ENCODE measurements around the gene ANP32A. TPM values are rescaled to one million over a fixed set of nuclear protein-coding genes. Genes with fewer than 3 reads are reported as not detected.

Gene ANP32A
- total and polyA plus RNA-seq, 5 experiments from 2014 or later = 81.3 to 131 (median 88.1) TPM

DNA sequence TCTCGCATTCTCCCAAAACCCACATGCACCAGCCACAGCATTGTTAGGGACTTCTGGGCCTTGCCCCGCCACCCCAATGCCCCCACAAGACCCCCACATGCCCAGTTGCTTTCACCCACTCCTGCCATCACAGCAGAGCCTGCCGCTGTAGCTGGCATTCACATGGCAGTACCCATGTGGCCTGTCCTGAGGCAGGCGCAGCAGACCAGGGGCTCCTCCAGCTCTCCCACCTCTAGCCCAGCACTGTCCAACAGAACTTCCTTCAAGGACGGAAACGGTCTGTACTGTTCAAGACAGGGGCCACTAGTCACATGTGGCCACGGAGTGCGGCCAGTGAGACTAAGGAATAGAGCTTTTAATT is 32.5 kb downstream of the ANP32A start:
- Mint-ChIP-seq H3K4me3 (no peak overlapping the region), H3K36me3 (peaks cover 0 to 42% (median 3%) of the 10 kb centered on the region in 3 donors)
- POLR2A ChIA-PET = interaction anchor here (0.6 to 1.5 kb wide), 4 partner anchors 11 to 48 kb away, joined by 3 to 6 read pairs (median 4); partner anchors contain the start of gene ANP32A

DNA sequence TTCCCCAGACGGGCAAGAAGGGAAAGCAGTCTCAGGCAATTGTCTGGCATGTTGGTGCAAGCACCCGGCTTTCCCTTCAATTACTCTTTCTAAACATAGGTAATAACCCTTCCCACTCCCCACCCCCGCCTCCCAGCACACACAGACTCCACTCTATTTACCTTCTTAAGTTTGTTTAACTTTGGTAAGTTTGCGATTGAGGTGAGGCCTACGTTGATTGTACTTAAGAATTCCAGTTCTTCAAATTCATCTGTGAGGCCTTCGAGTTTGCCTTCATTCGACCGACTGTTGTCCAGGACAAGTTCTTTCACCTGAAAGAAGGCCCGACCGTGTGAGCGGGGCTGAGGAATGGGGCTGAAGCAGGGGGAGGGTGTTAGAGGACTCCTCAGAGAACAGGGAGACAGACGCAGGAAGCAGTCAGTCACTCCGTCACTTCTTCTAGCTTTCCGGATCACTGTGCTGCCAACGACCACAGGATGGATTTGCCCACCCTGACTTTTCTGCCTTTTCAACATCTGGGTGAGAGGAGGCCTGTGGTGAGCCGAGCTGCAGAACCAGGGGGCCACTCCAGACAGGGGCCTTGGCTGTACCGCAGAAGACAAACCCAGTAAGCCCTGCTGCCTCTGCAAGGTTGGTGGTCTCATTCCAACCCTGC is 33.0 kb downstream of the ANP32A start:
- DNase-seq (no peak), ATAC-seq (no peak)
- peaks cover 33 to 71% (median 70%) of the 10 kb centered on the region in 4 donors for H3K4me1 Mint-ChIP-seq
- POLR2A ChIA-PET = interaction anchor here (1.4 to 1.5 kb wide), 2 partner anchors 31 to 33 kb away, joined by 6 read pairs; partner anchors contain the start of gene ANP32A
- H3K9me3 Mint-ChIP-seq = no peaks in the 10 kb centered on the region
- no peaks in the 10 kb centered on the region for H3K27me3 Mint-ChIP-seq
- H3K4me3 Mint-ChIP-seq = peak overlapping the region in 1 of 10 donors; percentile 41
- peaks cover 0 to 46% (median 3%) of the 10 kb centered on the region in 3 donors for H3K36me3 Mint-ChIP-seq
- peak overlapping the region in 8 of 10 donors; percentile 14 to 87 (median 61) for H3K27ac Mint-ChIP-seq

More for the DNA sequence above, 32.5 kb downstream of the ANP32A start:
- ATAC-seq (no peak), DNase-seq (no peak)
- Mint-ChIP-seq H3K4me1 (peaks cover 35 to 71% (median 70%) of the 10 kb centered on the region in 4 donors), H3K9me3 (no peaks in the 10 kb centered on the region), H3K27ac (peak overlapping the region in 6 of 10 donors; percentile 26 to 87 (median 70)), H3K27me3 (no peaks in the 10 kb centered on the region)

GRCh38 chr15:68786753-68787152 is 33.9 kb downstream of the ANP32A start:
- peaks cover 29 to 71% (median 70%) of the 10 kb centered on the region in 4 donors for H3K4me1 Mint-ChIP-seq
- H3K27me3 Mint-ChIP-seq = no peaks in the 10 kb centered on the region
- no peak for DNase-seq
- H3K9me3 Mint-ChIP-seq = no peaks in the 10 kb centered on the region
- H3K27ac Mint-ChIP-seq = peak overlapping the region in 3 of 10 donors; percentile 35 to 40 (median 37)
- POLR2A ChIA-PET = no interaction called here
- no peak overlapping the region for H3K4me3 Mint-ChIP-seq
- ATAC-seq = no peak
- peaks cover 0 to 53% (median 3%) of the 10 kb centered on the region in 3 donors for H3K36me3 Mint-ChIP-seq

DNA sequence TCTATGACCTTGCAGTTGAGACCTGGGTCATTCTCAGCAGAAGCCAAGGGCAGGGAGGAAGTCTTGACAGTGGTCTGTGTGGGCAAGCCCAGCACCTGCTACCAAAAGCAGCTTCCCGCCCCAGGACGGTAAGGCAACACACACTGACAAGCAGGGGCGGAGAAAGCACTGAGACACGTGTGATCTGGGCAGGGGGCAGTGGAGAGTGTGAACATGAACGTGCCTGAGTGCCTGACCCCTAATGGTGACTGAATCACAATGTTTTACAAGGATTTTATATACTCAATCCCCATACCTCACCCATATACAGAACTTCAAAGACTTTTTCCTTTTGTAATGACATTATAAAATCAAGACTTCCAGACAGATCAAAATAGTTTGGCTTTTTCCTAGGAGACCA is 35.2 kb downstream of the ANP32A start:
- Mint-ChIP-seq H3K27ac (peak overlapping the region in 7 of 10 donors; percentile 33 to 75 (median 48)), H3K4me1 (peaks cover 22 to 65% (median 60%) of the 10 kb centered on the region in 4 donors), H3K36me3 (peaks cover 0 to 57% (median 3%) of the 10 kb centered on the region in 3 donors)

DNA sequence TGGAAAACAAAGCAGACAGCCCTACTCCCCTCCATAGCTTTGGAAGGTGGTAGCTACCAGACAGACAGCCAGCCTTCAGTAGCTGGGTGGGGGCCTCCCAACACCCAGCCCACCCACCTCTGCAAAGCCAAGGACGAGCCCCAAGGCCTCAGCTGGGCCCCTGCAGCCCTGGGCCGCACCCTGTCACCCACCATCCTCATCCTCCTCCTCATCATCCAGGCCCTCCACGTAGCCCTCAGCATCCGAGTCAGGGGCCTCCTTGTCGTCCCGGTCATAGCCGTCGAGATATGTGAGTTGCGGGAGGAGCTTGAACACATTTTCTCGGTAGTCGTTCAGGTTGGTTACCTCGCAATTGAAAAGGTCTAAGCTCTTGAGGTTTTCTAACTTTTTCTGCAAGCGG is 36.5 kb downstream of the ANP32A start:
- no peak for ATAC-seq
- POLR2A ChIA-PET = interaction anchor here (1.3 to 2.3 kb wide), 4 partner anchors 32 to 92 kb away, joined by 4 to 8 read pairs (median 6); no protein-coding TSS in a partner anchor
- H3K4me1 Mint-ChIP-seq = peaks cover 16 to 51% (median 47%) of the 10 kb centered on the region in 4 donors
- H3K27ac Mint-ChIP-seq = peak overlapping the region in 1 of 10 donors; percentile 66
- no peak for DNase-seq
- no peaks in the 10 kb centered on the region for H3K27me3 Mint-ChIP-seq
- peaks cover 0 to 71% (median 6%) of the 10 kb centered on the region in 3 donors for H3K36me3 Mint-ChIP-seq
- H3K9me3 Mint-ChIP-seq = no peaks in the 10 kb centered on the region
- no peak overlapping the region for H3K4me3 Mint-ChIP-seq

More for the DNA sequence above, 35.2 kb downstream of the ANP32A start:
- Mint-ChIP-seq H3K9me3 (no peaks in the 10 kb centered on the region), H3K4me3 (no peak overlapping the region), H3K27me3 (no peaks in the 10 kb centered on the region)
- no peak for ATAC-seq
- DNase-seq = no peak
- POLR2A ChIA-PET = no interaction called here

DNA sequence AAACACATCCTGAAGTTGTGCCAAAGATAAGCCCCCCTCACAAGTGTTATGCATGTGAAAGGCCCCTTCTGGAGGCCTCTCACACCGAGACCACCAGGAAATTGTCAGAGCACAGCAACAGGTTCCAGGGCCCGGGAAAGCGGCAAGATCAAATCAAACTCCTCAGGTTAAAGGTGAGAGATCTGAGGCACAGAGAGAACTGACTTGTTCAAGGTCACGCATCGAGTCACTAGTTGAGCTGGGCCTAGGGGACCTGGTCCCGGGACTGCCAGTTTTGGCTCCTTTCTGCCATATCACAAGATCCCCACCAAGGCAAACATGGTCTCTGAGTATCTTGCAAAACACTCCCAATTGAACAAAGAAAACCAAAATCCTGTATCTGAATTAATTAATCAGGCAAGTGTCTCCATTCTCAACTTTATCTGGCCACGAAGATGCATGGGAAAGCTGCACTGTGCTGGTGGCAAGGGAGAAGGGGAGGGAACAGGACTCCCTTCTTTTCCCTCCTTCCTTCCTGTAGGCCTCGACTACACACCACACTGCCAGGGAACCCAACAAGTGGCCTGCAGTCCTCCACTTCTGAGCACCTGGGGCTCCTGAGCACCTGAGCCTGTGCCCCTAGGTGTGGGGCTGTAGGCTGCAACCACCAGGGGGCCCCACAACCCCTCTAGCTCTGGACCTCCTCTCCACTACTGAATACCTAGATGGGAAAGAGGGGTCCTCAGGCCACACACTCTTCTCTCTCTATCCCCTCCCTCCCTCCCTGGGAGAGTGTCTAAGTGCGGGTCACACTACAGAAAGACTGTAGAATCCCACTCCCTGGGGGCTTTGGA is 37.3 kb downstream of the ANP32A start:
- Mint-ChIP-seq H3K9me3 (no peaks in the 10 kb centered on the region), H3K27me3 (no peaks in the 10 kb centered on the region), H3K4me3 (peak overlapping the region in 7 of 10 donors; percentile 15 to 67 (median 41)), H3K36me3 (peaks cover 0 to 78% (median 6%) of the 10 kb centered on the region in 3 donors), H3K4me1 (peaks cover 15 to 44% (median 40%) of the 10 kb centered on the region in 4 donors), H3K27ac (peak overlapping the region; percentile 65 to 91 (median 79))
- DNase-seq = peak; percentile 51 to 84 (median 63)
- ATAC-seq = peak; percentile 90 to 96
- POLR2A ChIA-PET = interaction anchor here (1.3 to 2.3 kb wide), 4 partner anchors 33 to 92 kb away, joined by 4 to 8 read pairs (median 6); no protein-coding TSS in a partner anchor

DNA sequence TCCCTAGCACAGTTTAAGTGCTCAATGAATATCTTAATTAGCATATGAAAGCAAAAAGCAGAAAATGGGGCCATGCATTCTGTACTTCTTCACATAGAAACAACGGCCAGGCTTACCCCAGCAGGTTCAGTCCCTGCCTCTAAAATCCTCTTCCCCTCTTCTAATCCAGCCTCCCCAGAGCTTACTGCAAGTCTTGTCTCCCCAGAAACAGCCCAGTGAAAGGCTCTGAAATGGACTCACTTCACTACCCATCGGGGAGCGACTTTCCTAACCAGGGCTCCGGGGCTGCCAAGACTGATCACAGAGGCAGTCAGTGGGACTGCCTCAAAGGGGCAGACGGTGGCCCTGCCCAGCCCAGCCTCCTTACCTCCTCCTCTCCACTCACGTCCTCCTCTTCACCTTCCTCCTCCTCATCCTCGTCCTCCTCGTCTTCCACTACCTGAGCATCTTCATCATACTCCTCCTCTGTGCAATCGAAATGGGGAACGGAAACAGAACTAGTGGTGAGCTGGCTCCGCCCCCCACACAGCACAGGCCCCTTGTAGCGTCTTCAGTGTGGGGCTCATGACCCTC is 38.0 kb downstream of the ANP32A start:
- peaks cover 12 to 36% (median 34%) of the 10 kb centered on the region in 4 donors for H3K4me1 Mint-ChIP-seq
- H3K9me3 Mint-ChIP-seq = no peaks in the 10 kb centered on the region
- ATAC-seq (no peak), DNase-seq (no peak)
- peak overlapping the region in 6 of 10 donors; percentile 15 to 75 (median 44) for H3K4me3 Mint-ChIP-seq
- H3K36me3 Mint-ChIP-seq = peaks cover 0 to 79% (median 6%) of the 10 kb centered on the region in 3 donors
- H3K27ac Mint-ChIP-seq = peak overlapping the region in 9 of 10 donors; percentile 70 to 91 (median 84)
- POLR2A ChIA-PET = interaction anchor here (1.3 to 2.3 kb wide), 3 partner anchors 9 to 36 kb away, joined by 4 to 8 read pairs (median 8); no protein-coding TSS in a partner anchor
- no peaks in the 10 kb centered on the region for H3K27me3 Mint-ChIP-seq

DNA sequence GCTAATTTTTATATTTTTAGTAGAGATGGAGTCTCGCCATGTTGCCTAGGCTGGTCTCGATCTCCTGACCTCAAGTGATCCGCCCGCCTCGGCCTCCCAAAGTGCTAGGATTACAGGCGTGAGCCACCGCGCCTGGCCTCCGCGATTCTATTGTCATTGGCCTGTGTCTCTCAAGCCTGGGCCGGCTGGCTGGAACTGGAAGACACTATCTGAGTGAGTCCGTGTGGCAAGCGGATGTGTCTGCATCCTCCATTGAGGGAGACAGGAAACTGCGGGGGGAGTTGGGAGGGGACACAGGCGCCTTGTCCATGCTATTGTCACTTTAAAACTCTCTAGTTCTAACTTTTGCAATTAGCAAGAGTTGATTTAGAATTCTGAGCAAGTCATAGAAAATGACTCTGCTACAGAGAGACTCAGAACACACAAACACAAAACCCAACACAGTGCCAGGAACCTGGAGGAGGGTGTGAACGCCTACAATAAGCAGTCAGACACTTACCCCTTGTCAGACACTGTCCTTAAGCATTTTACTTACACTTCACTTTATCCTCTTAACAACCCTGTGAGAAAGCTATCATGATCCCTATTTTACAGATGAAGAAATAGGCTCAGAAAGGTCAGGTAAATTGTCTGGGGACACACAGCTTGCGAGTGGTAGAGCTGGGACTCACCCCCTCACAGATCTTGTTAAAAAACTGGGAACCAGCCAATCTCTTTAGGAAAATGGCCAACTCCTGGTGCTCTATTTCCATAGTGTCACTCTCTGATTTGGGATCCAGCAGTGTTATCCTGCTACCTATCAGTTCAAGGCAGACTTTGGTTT is 38.7 kb downstream of the ANP32A start:
- Mint-ChIP-seq H3K27ac (peak overlapping the region; percentile 70 to 91 (median 87)), H3K4me3 (peak overlapping the region in 6 of 10 donors; percentile 24 to 75 (median 44)), H3K27me3 (no peaks in the 10 kb centered on the region), H3K4me1 (peaks cover 12 to 39% (median 33%) of the 10 kb centered on the region in 4 donors), H3K9me3 (no peaks in the 10 kb centered on the region), H3K36me3 (peaks cover 0 to 77% (median 6%) of the 10 kb centered on the region in 3 donors)
- peak; percentile 51 to 66 for ATAC-seq
- POLR2A ChIA-PET = interaction anchor here (1.3 kb wide), 1 partner anchor 10 kb away, joined by 4 read pairs; no protein-coding TSS in a partner anchor
- peak in 4 of 10 donors; percentile 10 to 65 (median 28) for DNase-seq

DNA sequence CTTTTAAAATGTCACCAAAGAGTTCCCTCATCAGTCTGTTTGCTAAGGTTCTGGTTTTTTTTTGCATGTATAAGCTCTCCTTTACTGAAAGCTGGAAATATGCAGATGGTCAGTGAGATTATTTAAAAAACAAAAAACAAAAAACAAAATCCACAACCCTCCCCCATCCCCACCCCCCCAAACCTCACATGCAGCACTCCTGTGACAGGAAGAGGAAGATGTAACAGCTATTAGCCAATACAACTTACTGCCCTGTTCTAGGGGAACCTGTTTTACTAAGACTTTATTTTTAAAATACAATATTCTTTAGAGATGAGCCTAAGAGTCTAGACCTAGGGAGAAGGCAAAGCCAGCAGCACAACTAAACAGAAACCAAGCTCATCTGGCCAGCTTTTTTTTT is 39.5 kb downstream of the ANP32A start:
- peaks cover 0 to 70% (median 6%) of the 10 kb centered on the region in 3 donors for H3K36me3 Mint-ChIP-seq
- H3K27me3 Mint-ChIP-seq = no peaks in the 10 kb centered on the region
- POLR2A ChIA-PET = interaction anchor here (0.6 to 1.3 kb wide), 2 partner anchors 8 to 11 kb away, joined by 4 read pairs; no protein-coding TSS in a partner anchor
- ATAC-seq (no peak), DNase-seq (no peak)
- H3K27ac Mint-ChIP-seq = peak overlapping the region in 4 of 10 donors; percentile 15 to 91 (median 65)
- peaks cover 12 to 43% (median 33%) of the 10 kb centered on the region in 4 donors for H3K4me1 Mint-ChIP-seq
- no peak overlapping the region for H3K4me3 Mint-ChIP-seq
- no peaks in the 10 kb centered on the region for H3K9me3 Mint-ChIP-seq

- peaks cover 0 to 52% (median 3%) of the 10 kb centered on the region in 3 donors for H3K36me3 Mint-ChIP-seq
- DNase-seq (no peak), ATAC-seq (no peak)
- H3K27ac Mint-ChIP-seq = peak overlapping the region in 2 of 10 donors; percentile 4 to 45
- no peaks in the 10 kb centered on the region for H3K27me3 Mint-ChIP-seq
- POLR2A ChIA-PET = no interaction called here
- H3K4me1 Mint-ChIP-seq = peaks cover 10 to 41% (median 24%) of the 10 kb centered on the region in 4 donors
- no peaks in the 10 kb centered on the region for H3K9me3 Mint-ChIP-seq
- no peak overlapping the region for H3K4me3 Mint-ChIP-seq
These were observed 41.8 kb downstream of the ANP32A start for GRCh38 chr15:68778876-68779275.

All from naive thymus-derived CD8-positive, alpha-beta T cell (primary cell).